Trophoblast cell (in vitro differentiated cells and primary cell): ENCODE measurements around the gene CLDN22.

ENCODE experiments used
- DNase-seq, 2 donors: peaks; one replicate each; pipeline ENCODE4 v3.0.0-alpha.2; 2016
- H2AFZ ChIP-seq: 2 replicates; pipeline ENCODE4 v1.6.1; 2013; ENCODE audit warnings: low read length, moderate library complexity, mild to moderate bottlenecking; ENCODE audit not compliant: insufficient read depth, poor library complexity
- H2AK5ac ChIP-seq: 2 replicates; pipeline ENCODE4 v1.6.1; 2013; ENCODE audit warnings: mild to moderate bottlenecking, low read length
- H2BK120ac ChIP-seq: 2 replicates; pipeline ENCODE4 v1.6.1; 2013; ENCODE audit warnings: low read length, mild to moderate bottlenecking, moderate library complexity; ENCODE audit not compliant: insufficient read depth, poor library complexity
- H2BK12ac ChIP-seq: 2 replicates; pipeline ENCODE4 v1.6.1; 2013; ENCODE audit warnings: mild to moderate bottlenecking, low read length, moderate library complexity
- H2BK5ac ChIP-seq: 2 replicates; pipeline ENCODE4 v1.6.1; 2013; ENCODE audit warnings: low read length, low read depth, moderate library complexity, mild to moderate bottlenecking; ENCODE audit not compliant: poor library complexity
- H3K14ac ChIP-seq: 2 replicates; pipeline ENCODE4 v1.6.1; 2013; ENCODE audit warnings: mild to moderate bottlenecking, low read length
- H3K18ac ChIP-seq: 2 replicates; pipeline ENCODE4 v1.6.1; 2013; ENCODE audit warnings: mild to moderate bottlenecking, low read length
- H3K23ac ChIP-seq: 2 replicates; pipeline ENCODE4 v1.6.1; 2013; ENCODE audit warnings: low read length
- H3K27ac ChIP-seq: 2 replicates; pipeline ENCODE4 v1.5.1; 2013; ENCODE audit warnings: low read depth, mild to moderate bottlenecking, inconsistent platforms, low read length, moderate library complexity
- H3K27me3 ChIP-seq: 2 replicates; pipeline ENCODE4 v1.6.1; 2013; ENCODE audit warnings: inconsistent platforms, mild to moderate bottlenecking, low read length, moderate library complexity; ENCODE audit not compliant: insufficient read depth
- H3K36me3 ChIP-seq, 2 experiments: 1 replicate in 1 of 2; 2 replicates in 1 of 2; pipeline ENCODE4 v1.6.1; 2013; ENCODE audit warnings: low read length in 2 of 2, mild to moderate bottlenecking in 2 of 2, moderate library complexity in 1 of 2; ENCODE audit not compliant: insufficient read depth in 2 of 2, control insufficient read depth in 1 of 2
- H3K4ac ChIP-seq: 2 replicates; pipeline ENCODE4 v1.6.1; 2013; ENCODE audit warnings: low read depth, mild to moderate bottlenecking, low read length, moderate library complexity
- H3K4me1 ChIP-seq, 2 experiments: 1 replicate in 1 of 2; 2 replicates in 1 of 2; pipeline ENCODE4 v1.6.1; 2013; ENCODE audit warnings: low read length in 2 of 2, mild to moderate bottlenecking in 2 of 2, moderate library complexity in 1 of 2; ENCODE audit not compliant: insufficient read depth in 2 of 2, control insufficient read depth in 1 of 2
- H3K4me2 ChIP-seq: 2 replicates; pipeline ENCODE4 v1.6.1; 2013; ENCODE audit warnings: inconsistent platforms, mild to moderate bottlenecking, low read length, moderate library complexity
- H3K4me3 ChIP-seq: 2 replicates; pipeline ENCODE4 v1.5.1; 2013; ENCODE audit warnings: mild to moderate bottlenecking, low read depth, low read length, inconsistent platforms
- H3K79me1 ChIP-seq: one replicate; pipeline ENCODE4 v1.6.1; 2013; ENCODE audit warnings: low read length
- H3K79me2 ChIP-seq: 2 replicates; pipeline ENCODE4 v1.6.1; 2013; ENCODE audit warnings: low read length, mild to moderate bottlenecking; ENCODE audit not compliant: control insufficient read depth, insufficient read depth, poor library complexity
- H3K9ac ChIP-seq: 2 replicates; pipeline ENCODE4 v1.6.1; 2013; ENCODE audit warnings: mild to moderate bottlenecking, low read length
- H3K9me3 ChIP-seq: 2 replicates; pipeline ENCODE4 v1.6.1; 2013; ENCODE audit warnings: low read depth, mild to moderate bottlenecking, control low read depth, inconsistent platforms, low read length; ENCODE audit not compliant: insufficient read depth
- H4K12ac ChIP-seq: 2 replicates; pipeline ENCODE4 v1.6.1; 2013; ENCODE audit warnings: low read depth, mild to moderate bottlenecking, low read length, moderate library complexity
- H4K8ac ChIP-seq: 2 replicates; pipeline ENCODE4 v1.6.1; 2013; ENCODE audit warnings: low read depth, mild to moderate bottlenecking, low read length, moderate library complexity
- H4K91ac ChIP-seq: one replicate; pipeline ENCODE4 v1.6.1; 2013; ENCODE audit warnings: low read depth, mild to moderate bottlenecking, low read length, moderate library complexity
- WGBS: extraction: QIAGEN DNeasy Blood & Tissue Kit; methylation state at CpG from one replicate; pipeline ENCODE4 v1.1.7; 2013; ENCODE audit warnings: missing lambda C conversion rate; ENCODE audit not compliant: insufficient read length, insufficient coverage; ENCODE audit errors: extremely low coverage; 5-methylcytosine and 5-hydroxymethylcytosine counted together

The CLDN22 gene

DNA sequence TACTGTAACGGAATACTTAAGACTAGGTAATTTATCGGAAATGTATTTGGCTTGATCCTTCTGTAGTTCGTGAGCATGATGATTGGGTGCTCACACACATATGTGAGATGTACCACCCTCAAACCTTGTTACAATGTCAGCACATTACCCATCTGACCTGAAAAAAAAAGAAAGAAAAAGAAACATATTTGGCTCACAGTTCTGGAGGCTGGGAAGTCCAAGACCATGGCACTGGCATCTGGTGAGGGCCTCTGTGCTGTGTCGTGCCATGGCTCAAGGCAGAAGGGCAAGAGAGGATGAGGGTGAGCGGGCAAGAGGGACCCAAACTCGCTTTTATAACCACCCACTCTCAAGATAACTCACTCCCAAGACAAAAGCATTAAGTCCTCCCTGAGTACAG lies 9.2 kb upstream of the CLDN22 start:
- H3K4me1 ChIP-seq: peaks cover 0 to 6% of the 10 kb centered on the region in 2 experiments
- H4K12ac ChIP-seq: no peak overlapping the region
- H3K27ac ChIP-seq: no peak overlapping the region
- no peak overlapping the region for H3K9ac ChIP-seq
- H3K23ac ChIP-seq: no peak overlapping the region
- H2BK12ac ChIP-seq: no peak overlapping the region
- H4K8ac ChIP-seq: no peak overlapping the region
- no peak overlapping the region for H2AFZ ChIP-seq
- H3K9me3 ChIP-seq: peaks cover 5% of the 10 kb centered on the region
- no peak for DNase-seq
- no peak overlapping the region for H3K4me2 ChIP-seq
- no peak overlapping the region for H2BK120ac ChIP-seq
- no peaks in the 10 kb centered on the region for H3K36me3 ChIP-seq
- no peak overlapping the region for H3K4me3 ChIP-seq
- H3K4ac ChIP-seq: no peak overlapping the region
- H4K91ac ChIP-seq: no peak overlapping the region
- no peak overlapping the region for H3K14ac ChIP-seq
- no peaks in the 10 kb centered on the region for H3K79me2 ChIP-seq
- no peaks in the 10 kb centered on the region for H3K79me1 ChIP-seq
- no CpG with 5 or more reads among the region's 6 CpGs for WGBS
- H3K18ac ChIP-seq: no peak overlapping the region
- H2AK5ac ChIP-seq: no peak overlapping the region
- H3K27me3 ChIP-seq: no peaks in the 10 kb centered on the region
- no peak overlapping the region for H2BK5ac ChIP-seq

DNA sequence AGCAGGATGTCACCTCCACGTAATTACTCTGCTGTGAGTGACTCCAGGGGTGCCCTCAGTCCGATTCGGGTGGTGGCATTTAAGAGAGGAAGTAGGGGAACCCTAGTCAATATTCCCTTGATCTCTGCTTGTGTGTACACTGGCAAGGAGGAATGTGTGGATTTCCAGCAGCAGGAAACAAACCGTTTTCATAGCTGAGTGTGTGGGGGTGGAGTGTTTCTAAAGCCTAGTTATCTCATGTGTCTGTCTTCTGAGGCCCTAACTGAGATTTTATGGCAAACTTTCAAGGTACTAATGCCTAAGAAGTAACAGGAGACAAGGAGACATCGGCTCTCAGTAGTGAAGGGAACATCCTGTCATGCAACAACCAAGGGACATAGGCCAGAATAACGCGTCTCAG lies 8.8 kb upstream of the CLDN22 start:
- no peak overlapping the region for H2AFZ ChIP-seq
- H3K4me2 ChIP-seq: no peak overlapping the region
- no peak overlapping the region for H4K8ac ChIP-seq
- no peak overlapping the region for H3K4me3 ChIP-seq
- peaks cover 5% of the 10 kb centered on the region for H3K9me3 ChIP-seq
- H2BK5ac ChIP-seq: no peak overlapping the region
- no peak for DNase-seq
- no peak overlapping the region for H3K27ac ChIP-seq
- no peak overlapping the region for H2AK5ac ChIP-seq
- H3K27me3 ChIP-seq: no peaks in the 10 kb centered on the region
- no peak overlapping the region for H3K4ac ChIP-seq
- H3K4me1 ChIP-seq: peaks cover 0 to 4% of the 10 kb centered on the region in 2 experiments
- no peaks in the 10 kb centered on the region for H3K36me3 ChIP-seq
- no peak overlapping the region for H4K12ac ChIP-seq
- H3K18ac ChIP-seq: no peak overlapping the region
- no peak overlapping the region for H3K14ac ChIP-seq
- no peak overlapping the region for H3K9ac ChIP-seq
- no CpG with 5 or more reads among the region's 7 CpGs for WGBS
- no peak overlapping the region for H2BK120ac ChIP-seq
- no peak overlapping the region for H4K91ac ChIP-seq
- no peaks in the 10 kb centered on the region for H3K79me1 ChIP-seq
- H3K23ac ChIP-seq: no peak overlapping the region
- no peak overlapping the region for H2BK12ac ChIP-seq
- no peaks in the 10 kb centered on the region for H3K79me2 ChIP-seq

DNA sequence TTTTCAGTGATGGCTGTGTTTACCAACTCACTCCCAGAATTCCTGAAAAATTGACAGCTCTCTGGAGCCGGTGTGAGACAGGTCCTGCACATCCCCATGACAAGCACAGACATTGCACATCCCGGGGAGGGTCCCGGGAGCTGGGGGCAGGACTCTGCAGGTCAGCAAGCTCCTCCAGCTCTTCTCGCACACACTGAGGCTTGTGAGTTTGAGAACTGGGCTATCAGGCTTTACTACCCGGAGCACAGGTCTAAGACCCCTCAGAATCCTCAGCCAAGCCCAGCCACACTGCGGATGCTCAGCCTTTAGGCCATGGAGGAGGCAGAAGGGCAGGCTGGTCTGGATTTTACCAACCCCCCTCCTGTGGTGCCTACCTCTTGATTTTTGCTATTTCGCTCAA lies 7.8 kb upstream of the CLDN22 start:
- Histone ChIP-seq H3K79me2 (no peaks in the 10 kb centered on the region), H3K4me2 (no peak overlapping the region), H3K23ac (no peak overlapping the region), H3K18ac (no peak overlapping the region), H3K27ac (no peak overlapping the region), H2BK120ac (no peak overlapping the region), H3K9ac (no peak overlapping the region), H3K4me1 (peaks cover 0 to 3% of the 10 kb centered on the region in 2 experiments), H3K4me3 (no peak overlapping the region), H3K79me1 (no peaks in the 10 kb centered on the region), H3K4ac (no peak overlapping the region), H2AFZ (no peak overlapping the region), H3K27me3 (no peaks in the 10 kb centered on the region), H2AK5ac (no peak overlapping the region), H3K9me3 (peaks cover 5% of the 10 kb centered on the region), H4K12ac (no peak overlapping the region), H3K14ac (no peak overlapping the region), H2BK5ac (no peak overlapping the region), H2BK12ac (no peak overlapping the region), H3K36me3 (no peaks in the 10 kb centered on the region), H4K91ac (no peak overlapping the region), H4K8ac (no peak overlapping the region)
- WGBS: no CpG with 5 or more reads among the region's 7 CpGs
- no peak for DNase-seq

DNA sequence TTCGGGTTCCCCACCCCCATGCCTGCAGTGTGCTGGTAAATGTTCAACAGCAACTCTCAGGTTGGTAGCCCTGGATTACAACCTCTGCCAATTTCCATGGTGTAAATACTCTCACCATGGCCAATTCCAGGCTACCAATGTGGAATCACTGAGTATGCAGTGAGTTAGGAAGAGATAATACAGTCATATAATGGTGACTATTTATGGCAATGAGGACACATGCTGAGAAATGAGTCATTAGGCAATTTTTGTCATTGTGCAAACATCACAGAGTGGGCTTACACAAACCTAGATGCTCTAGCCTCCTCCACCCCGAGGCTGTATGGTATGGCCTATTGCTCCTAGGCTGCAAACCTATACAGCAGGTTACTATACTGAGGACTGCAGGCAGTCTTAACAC lies 6.8 kb upstream of the CLDN22 start:
- Histone ChIP-seq H3K4me2 (no peak overlapping the region), H3K9ac (no peak overlapping the region), H4K91ac (no peak overlapping the region), H2BK5ac (no peak overlapping the region), H3K4me1 (peaks cover 0 to 3% of the 10 kb centered on the region in 2 experiments), H3K4me3 (no peak overlapping the region), H3K79me1 (no peaks in the 10 kb centered on the region), H3K23ac (no peak overlapping the region), H3K79me2 (no peaks in the 10 kb centered on the region), H2BK12ac (no peak overlapping the region), H4K8ac (no peak overlapping the region), H3K4ac (no peak overlapping the region), H3K27ac (no peak overlapping the region), H4K12ac (no peak overlapping the region), H3K9me3 (peaks cover 4% of the 10 kb centered on the region), H2AFZ (no peak overlapping the region), H3K14ac (no peak overlapping the region), H3K36me3 (no peaks in the 10 kb centered on the region), H3K27me3 (no peaks in the 10 kb centered on the region), H2AK5ac (no peak overlapping the region), H3K18ac (no peak overlapping the region), H2BK120ac (no peak overlapping the region)
- WGBS: no CpG with 5 or more reads among the region's 2 CpGs
- peak in 1 of 2 donors; percentile 25 for DNase-seq
